SK-N-MC (cell line): ENCODE measurements around the gene SMYD4.

Experiments
- EZH2 ChIP-seq: fragments of 200-600 bp; sonication (generic); IDR thresholded peaks from one replicate; pipeline ENCODE4 v1.6.1; 2017; ENCODE audit warnings: antibody characterized with exemption
- FOXP2 ChIP-seq: optimal IDR thresholded peaks from 2 replicates; pipeline ENCODE3; 2011; ENCODE audit warnings: mild to moderate bottlenecking, moderate library complexity; ENCODE audit not compliant: insufficient read depth; ENCODE audit errors: extremely low read length, control extremely low read depth
- POLR2AphosphoS5 ChIP-seq: IDR thresholded peaks from 2 replicates; pipeline ENCODE4 v1.6.1; 2012; ENCODE audit warnings: mild to moderate bottlenecking, low read depth, low read length, borderline replicate concordance

GRCh38 chr17:1852327-1852726 is 22.6 kb upstream of the SMYD4 start:
- TF ChIP-seq FOXP2 (no peak), EZH2 (no peak), POLR2AphosphoS5 (no peak)
